Mucosa of rectum (tissue), 2 donors: ENCODE data around the gene CAMSAP1.

Source experiments
- H3K27ac ChIP-seq, 2 donors: one replicate each; pipeline ENCODE4 v1.7.0; 2013; ENCODE audit warnings: inconsistent platforms in 2 of 2, low read depth in 2 of 2, low read length in 2 of 2
- H3K27me3 ChIP-seq, 2 donors: one replicate each; pipeline ENCODE4 v1.7.0; 2013; ENCODE audit warnings: low read length in 2 of 2; ENCODE audit not compliant: control insufficient read depth in 2 of 2, insufficient read depth in 2 of 2
- H3K36me3 ChIP-seq, 2 donors: one replicate each; pipeline ENCODE4 v1.7.0; 2013; ENCODE audit warnings: low read length in 2 of 2; ENCODE audit not compliant: control insufficient read depth in 2 of 2, insufficient read depth in 2 of 2
- H3K4me1 ChIP-seq, 2 donors: one replicate each; pipeline ENCODE4 v1.7.0; 2013; ENCODE audit warnings: low read length in 2 of 2, mild to moderate bottlenecking in 1 of 2; ENCODE audit not compliant: control insufficient read depth in 2 of 2, insufficient read depth in 2 of 2
- H3K4me3 ChIP-seq, 2 donors: one replicate each; pipeline ENCODE4 v1.7.0; 2013; ENCODE audit warnings: low read length in 2 of 2
- H3K9ac ChIP-seq, 2 donors: one replicate each; pipeline ENCODE4 v1.7.0; 2013; ENCODE audit warnings: low read length in 2 of 2, low read depth in 1 of 2, mild to moderate bottlenecking in 1 of 2
- H3K9me3 ChIP-seq, 2 donors: one replicate each; pipeline ENCODE4 v1.7.0; 2013; ENCODE audit warnings: low read length in 2 of 2; ENCODE audit not compliant: control insufficient read depth in 2 of 2
- donor health status: healthy.
- donor health status: Normal muscosa, but diverticular disease.

CAMSAP1 gene

DNA sequence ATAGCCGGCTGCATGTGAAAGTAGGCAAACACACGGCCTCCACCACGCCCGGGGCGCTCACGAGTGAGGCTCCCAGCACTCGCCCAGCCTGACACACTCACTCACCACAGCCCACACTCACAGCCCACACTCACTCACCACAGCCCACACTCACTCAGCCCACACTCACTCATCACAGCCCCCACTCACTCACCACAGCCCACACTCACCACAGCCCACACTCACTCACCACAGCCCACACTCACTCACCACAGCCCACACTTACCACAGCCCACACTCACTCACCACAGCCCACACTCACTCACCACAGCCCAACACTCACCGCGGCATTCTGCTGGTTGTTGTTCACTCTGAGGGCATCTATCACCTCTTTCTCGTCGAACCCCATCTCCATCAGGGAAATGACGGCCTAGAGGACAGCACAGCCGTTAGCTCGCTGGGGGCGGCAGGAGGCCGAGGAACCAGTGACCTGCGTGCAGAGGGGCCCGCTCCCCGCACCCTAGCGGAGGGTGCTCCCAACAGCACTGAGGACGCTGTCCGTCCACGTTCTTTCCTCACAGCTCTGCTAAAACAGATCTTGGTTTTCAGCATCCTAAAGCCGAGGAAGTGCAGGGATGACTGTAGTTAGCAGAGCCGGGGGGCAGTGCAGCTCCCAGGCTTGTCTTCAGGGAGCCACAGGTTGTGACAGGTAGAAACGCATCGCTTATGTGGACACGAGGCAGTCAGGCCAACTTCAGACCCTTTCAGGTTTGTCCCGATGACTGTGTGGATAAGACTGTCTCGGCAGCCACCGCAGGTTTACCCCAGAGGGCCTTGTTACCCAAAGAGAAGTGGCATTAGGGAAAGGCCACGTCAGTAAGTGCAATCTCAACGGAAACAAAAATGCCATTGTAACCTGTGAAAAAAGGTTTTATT, 32.3 kb upstream of the CAMSAP1 start:
- no peaks in the 10 kb centered on the region for H3K9me3 ChIP-seq
- H3K27ac ChIP-seq: no peak overlapping the region
- no peaks in the 10 kb centered on the region for H3K27me3 ChIP-seq
- no peak overlapping the region for H3K4me3 ChIP-seq
- H3K36me3 ChIP-seq: peaks cover 29 to 52% of the 10 kb centered on the region in 2 donors
- no peak overlapping the region for H3K9ac ChIP-seq
- no peaks in the 10 kb centered on the region for H3K4me1 ChIP-seq

- H3K36me3 ChIP-seq: peaks cover 24 to 58% of the 10 kb centered on the region in 2 donors
- no peaks in the 10 kb centered on the region for H3K4me1 ChIP-seq
- no peak overlapping the region for H3K4me3 ChIP-seq
- no peak overlapping the region for H3K27ac ChIP-seq
- no peaks in the 10 kb centered on the region for H3K27me3 ChIP-seq
- no peak overlapping the region for H3K9ac ChIP-seq
- no peaks in the 10 kb centered on the region for H3K9me3 ChIP-seq
Observed at GRCh38 chr9:135937521-135938489, 30.5 kb upstream of the CAMSAP1 start.

DNA sequence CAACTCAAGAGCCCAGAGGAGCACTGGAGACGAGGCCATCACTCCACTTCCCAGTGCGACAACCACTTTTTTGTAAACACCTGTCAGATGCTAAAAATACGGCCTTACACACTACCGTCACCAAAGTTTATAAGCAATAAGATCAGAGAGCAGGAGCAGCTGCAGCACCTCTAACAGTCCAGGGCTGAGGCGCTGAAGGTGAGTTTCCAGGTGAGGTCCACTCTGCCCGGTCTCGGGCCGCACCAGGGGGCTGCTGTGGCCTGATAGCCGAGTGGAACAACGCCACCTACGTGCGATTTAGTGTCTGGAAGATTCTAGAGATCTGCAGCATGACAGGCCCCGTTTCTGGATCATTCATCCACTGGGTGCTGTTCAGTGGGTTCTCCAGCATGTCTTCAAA, 25.8 kb upstream of the CAMSAP1 start:
- H3K27ac ChIP-seq: no peak overlapping the region
- H3K36me3 ChIP-seq: peaks cover 20 to 51% of the 10 kb centered on the region in 2 donors
- no peaks in the 10 kb centered on the region for H3K4me1 ChIP-seq
- H3K9me3 ChIP-seq: no peaks in the 10 kb centered on the region
- H3K4me3 ChIP-seq: no peak overlapping the region
- no peaks in the 10 kb centered on the region for H3K27me3 ChIP-seq
- no peak overlapping the region for H3K9ac ChIP-seq

DNA sequence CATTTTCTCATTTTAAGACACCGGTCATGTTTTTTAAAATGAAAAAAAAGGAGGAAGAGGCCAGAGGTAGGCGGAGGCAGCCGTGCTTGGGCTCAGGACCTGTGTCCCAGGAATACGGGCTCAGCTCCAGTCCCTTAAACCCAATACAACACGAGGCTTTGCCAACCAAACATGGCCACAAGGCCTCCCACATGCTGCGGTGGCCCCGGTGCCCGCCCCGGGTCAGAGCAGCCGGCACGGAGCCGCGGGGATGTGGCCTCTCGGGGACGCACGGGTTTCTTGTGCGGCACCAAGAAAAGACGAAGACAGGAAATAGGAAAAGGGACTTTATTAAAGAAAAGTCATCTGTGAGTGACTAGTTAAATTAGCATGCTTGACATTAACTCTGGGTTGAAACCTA, 25.3 kb upstream of the CAMSAP1 start:
- H3K4me3 ChIP-seq: no peak overlapping the region
- H3K9ac ChIP-seq: no peak overlapping the region
- H3K4me1 ChIP-seq: no peaks in the 10 kb centered on the region
- H3K27me3 ChIP-seq: no peaks in the 10 kb centered on the region
- H3K36me3 ChIP-seq: peaks cover 15 to 48% of the 10 kb centered on the region in 2 donors
- H3K27ac ChIP-seq: no peak overlapping the region
- no peaks in the 10 kb centered on the region for H3K9me3 ChIP-seq

DNA sequence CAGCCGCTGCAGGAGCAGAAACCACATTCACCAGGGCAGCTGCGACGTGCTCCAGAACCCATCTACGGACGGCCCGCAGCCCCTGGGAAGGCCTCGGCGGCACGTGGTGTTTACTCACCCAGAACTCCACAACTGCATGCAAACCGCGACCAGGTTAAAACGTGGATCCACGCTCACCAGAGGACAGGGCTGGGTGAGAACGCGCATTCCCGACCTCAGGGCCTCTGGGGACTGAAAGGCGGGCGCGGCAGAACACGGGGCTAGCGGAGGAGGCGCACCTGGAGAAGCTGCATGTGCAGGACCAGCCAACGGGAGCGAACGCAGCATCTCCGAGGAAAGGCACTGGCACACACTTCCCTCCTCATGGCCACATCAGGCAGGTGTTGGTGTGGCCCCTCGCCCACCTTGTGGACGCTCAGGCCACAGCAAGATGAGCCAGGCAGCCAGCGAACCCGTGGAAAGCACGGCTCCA, 24.0 kb upstream of the CAMSAP1 start:
- no peak overlapping the region for H3K4me3 ChIP-seq
- H3K9ac ChIP-seq: no peak overlapping the region
- no peaks in the 10 kb centered on the region for H3K27me3 ChIP-seq
- no peaks in the 10 kb centered on the region for H3K9me3 ChIP-seq
- H3K27ac ChIP-seq: no peak overlapping the region
- H3K4me1 ChIP-seq: no peaks in the 10 kb centered on the region
- H3K36me3 ChIP-seq: peaks cover 12 to 47% of the 10 kb centered on the region in 2 donors

- H3K9ac ChIP-seq: no peak overlapping the region
- H3K9me3 ChIP-seq: no peaks in the 10 kb centered on the region
- no peak overlapping the region for H3K27ac ChIP-seq
- H3K36me3 ChIP-seq: peaks cover 12 to 44% of the 10 kb centered on the region in 2 donors
- H3K4me3 ChIP-seq: no peak overlapping the region
- H3K27me3 ChIP-seq: no peaks in the 10 kb centered on the region
- H3K4me1 ChIP-seq: no peaks in the 10 kb centered on the region
Observed at GRCh38 chr9:135930446-135931345, 23.4 kb upstream of the CAMSAP1 start.

DNA sequence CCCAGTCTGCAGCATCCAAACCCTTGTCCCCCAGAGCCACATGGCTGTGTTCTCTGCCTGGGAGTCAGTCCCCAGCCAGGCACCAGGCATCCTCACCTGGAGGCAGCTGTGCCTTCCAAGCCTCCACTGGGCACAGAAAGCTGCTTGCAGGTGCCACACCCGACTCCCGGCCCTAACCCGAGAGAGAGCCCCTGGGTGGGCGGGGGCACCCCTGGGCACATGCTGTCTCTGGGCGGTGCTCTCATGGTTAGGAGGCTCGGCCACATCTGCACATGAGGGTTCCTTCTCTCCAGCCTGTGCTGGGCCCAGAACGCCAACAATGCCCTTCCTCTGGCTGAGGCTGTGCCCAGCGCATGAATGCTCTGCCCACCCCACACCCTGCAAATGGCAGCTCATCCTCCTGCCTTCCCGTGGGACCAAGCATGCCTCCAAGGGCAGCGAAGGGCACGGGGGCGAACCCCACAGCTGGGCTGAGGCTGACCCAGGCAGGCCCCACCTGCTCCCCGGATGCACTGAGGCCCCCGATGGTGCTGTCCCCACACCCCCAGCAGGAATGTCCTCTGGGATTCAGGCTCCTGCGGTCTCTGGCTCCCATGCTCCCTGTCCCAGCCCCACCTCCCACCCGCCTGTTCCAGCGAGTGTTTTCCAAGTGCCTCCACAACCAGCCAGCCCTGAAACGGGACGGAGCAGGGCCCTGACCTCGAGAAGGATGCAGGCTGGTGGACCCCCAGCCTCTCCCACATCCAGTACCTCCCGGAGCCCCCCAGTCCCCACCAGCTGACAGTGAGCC, 22.5 kb upstream of the CAMSAP1 start:
- H3K27ac ChIP-seq: no peak overlapping the region
- H3K4me1 ChIP-seq: no peaks in the 10 kb centered on the region
- H3K4me3 ChIP-seq: no peak overlapping the region
- no peaks in the 10 kb centered on the region for H3K9me3 ChIP-seq
- H3K9ac ChIP-seq: no peak overlapping the region
- peaks cover 12 to 37% of the 10 kb centered on the region in 2 donors for H3K36me3 ChIP-seq
- no peaks in the 10 kb centered on the region for H3K27me3 ChIP-seq

DNA sequence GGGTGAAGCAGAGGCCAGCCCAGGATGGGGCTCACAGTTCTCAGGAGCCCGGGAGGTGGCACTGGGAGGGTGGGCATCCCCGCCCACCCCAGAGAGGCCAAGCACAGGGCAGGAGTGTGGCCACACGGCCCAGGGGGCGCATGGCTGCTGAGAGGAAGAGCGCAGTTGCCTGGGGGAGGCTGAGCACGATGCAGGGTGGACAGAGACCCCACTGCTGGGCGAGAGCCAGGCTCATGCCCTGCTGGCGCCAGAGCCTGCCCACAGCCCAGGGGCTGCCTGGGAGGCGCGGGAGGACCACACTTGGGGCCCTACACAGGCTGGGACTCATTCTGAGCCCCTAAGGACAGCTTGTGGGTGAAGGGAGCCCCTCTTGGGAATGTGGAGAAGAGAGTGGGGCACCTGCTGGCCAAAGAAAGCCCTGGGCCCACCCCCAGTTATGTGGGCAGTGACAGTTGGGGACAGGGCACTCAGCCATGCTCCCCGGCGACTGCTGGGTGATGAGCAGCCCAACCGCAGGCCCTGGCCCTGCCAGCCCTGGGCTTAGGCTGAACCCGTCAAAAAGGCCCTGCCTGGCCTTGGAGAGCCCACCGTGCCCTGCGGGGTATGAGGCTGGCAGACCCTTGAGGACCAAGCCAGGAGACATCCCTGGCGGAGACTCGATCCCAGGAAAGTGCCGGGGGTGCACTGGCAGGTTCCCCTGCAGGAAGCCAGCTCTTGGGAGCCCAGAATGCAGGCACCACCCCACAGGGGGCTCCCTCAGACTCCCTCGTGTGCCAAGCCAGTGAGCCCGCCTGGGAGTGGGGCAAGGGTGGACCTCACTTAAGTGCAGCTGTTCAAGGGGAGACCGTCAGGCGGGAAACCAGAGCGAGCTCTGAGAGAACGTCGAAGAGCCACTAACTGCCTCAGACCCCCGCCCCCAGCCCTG, 21.6 kb upstream of the CAMSAP1 start:
- H3K9me3 ChIP-seq: no peaks in the 10 kb centered on the region
- H3K27me3 ChIP-seq: no peaks in the 10 kb centered on the region
- H3K27ac ChIP-seq: no peak overlapping the region
- no peak overlapping the region for H3K9ac ChIP-seq
- H3K36me3 ChIP-seq: peaks cover 12 to 35% of the 10 kb centered on the region in 2 donors
- no peak overlapping the region for H3K4me3 ChIP-seq
- no peaks in the 10 kb centered on the region for H3K4me1 ChIP-seq
